ENCODE results near the gene DDIT3.

The DDIT3 gene

DNA sequence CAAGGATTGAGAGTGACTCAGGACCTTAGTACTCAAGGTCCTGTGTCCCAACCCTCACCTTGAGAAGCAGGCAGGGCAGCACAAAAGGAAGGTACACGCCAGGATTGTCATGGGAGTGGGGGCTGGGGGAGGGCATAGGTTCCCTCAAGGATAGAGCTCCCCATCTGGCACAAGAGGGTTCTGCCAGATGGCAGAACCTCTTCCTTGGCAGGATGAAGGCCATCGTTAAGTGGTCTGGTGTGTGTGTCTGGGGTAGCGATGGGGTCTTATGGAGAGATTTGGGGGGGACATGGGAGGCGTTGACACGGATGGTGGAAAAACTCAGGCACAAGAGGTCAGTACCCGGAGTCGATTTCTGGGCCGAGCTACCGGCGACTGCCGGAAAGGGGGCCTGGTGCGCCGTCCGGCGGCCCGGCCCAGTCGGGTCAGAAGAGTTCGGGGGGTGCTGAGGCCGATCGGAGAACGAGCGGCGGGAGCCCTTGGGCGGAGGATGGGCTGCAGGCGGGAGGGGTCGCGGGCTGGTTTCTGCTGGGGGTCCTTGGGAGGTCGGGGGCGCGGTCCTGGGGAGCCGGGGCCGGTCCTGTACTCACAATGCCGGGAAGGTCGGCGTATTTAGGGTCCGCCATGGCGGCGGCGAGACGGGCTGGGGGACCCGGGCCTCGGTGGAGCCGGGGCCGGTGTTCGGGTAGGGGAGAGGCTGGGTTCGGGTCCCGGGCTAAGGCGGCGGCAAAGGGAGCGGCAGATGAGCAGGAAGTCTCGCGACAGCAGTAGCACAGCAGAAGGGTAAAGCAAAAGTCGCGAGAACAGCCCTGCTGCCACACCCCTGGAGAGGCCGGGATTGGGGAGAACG, 26.3 kb upstream of the DDIT3 start, which contains the start of gene DCTN2:
Gene DCTN2 (minus strand): TSS at position 755 of the 850 bp plus-strand sequence. CDS start 129 bp downstream, at position 626.
- peak; percentile 95 for DNase-seq

DNA sequence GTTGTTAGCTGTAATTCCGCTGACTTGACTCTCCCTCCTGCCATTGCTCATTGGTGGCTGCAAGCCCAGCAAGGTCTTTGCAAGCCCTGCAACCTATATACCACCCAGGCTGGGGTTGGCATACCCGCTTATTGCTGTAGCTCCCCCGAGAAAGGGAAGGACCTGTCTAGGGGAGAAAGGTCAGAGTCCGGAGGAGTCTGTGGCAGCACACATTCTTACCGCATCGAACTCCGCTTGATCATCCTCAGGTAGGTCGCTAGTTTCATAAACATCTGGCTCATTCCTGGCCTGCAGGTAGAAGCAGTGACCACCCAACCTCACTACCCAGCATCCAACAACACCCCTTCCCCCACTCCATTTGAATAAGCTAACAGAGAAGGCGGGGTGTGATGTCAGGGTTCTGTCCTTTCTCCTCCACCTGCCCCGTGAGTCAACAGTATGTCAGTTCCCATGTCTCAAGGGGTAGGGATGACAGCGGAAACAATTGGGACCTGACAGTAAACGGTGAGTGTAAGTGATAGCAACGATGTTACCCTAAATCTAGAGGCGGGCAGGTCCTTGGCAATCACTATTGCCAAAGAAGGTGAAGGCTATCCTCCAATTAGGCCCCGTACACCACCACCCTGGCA, 25.6 kb upstream of the DDIT3 start:
- no peak for DNase-seq

DNA sequence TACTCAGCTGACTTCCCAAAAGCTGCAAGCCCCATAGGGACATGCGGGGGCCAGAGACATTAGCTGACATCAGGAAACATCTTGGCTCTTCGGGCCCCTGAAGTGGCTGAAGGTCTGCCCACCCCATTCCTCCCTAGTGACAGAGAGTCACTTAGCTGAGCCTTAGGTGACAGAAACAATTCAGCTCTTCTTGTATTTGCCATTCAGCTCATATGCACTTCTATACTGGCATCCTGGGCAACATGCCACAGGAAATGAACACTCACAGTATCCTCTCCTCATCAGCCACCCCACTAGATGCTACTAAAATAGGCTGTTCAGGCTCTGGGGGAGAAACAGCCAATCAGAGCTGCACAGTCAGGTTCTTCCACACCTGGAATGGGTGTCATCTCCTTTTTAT, 23.3 kb upstream of the DDIT3 start:
- DNase-seq = no peak

DNA sequence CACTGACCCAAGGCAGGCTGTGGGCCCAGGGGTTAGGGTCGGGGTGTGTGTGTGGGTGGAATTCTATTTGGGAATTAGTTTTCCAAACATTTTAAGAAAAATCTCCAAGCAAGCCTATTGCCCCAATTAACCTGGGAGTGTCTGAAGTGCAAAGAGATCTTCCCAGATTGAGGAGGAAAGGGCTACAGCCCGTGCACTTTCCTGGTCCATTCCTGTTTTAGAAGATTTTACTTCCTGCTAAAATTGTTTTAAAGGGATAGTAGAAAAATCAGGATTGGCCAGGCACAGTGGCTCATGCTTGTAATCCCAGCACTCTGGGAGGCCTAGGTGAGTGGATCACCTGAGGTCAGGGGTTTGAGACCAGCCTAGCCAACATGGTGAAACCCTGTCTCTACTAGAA, 21.4 kb upstream of the DDIT3 start:
- DNase-seq = no peak

DNA sequence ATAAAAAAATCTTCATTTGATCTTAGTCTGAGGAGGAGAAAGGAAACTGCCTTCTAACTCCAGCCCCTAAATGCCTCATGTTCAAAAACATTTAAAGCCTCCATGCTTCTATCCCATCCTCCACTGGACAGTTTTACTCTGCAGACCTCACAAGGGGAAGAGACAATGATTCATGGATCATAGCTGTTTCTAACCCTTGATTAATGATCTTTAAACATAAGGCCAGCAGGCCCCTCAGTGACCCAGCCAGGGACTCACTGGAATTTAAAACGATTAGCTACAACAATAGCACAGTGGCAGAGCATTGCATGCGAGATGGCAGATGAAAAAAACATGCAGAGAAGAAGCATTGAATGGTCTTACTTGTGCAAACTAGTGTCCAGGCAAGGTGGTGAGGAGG, 20.7 kb upstream of the DDIT3 start:
- DNase-seq = no peak

DNA sequence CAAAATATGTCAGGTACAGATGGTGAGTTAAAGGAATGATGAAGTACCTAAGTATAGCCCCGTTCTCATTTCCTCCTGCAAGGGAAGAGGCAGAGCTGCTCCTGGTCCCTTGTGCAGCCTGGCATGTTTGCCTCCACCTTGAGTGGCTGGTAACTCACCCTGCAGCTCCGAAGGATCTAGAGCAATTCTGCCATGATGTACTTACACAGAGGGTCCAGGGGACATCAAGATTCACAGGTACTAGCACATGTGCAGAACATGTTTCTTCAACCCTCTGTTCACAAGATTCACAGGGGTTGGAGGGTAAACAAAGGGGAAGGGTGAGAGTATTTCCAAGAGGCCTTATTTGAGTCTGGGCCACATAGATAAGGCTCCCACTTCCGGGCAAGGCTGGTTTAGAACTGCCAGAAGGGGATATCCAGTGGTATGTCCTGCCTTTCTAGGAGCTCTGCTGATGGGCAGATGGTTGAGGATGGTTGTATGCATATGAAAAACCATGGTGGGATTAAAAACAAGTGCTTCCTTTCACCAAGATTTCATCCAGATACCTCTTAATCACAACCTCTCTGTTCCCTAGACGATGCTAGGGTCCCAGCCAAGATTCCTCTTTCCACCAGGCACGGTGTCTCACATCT, 18.9 kb upstream of the DDIT3 start:
- no peak for DNase-seq

DNA sequence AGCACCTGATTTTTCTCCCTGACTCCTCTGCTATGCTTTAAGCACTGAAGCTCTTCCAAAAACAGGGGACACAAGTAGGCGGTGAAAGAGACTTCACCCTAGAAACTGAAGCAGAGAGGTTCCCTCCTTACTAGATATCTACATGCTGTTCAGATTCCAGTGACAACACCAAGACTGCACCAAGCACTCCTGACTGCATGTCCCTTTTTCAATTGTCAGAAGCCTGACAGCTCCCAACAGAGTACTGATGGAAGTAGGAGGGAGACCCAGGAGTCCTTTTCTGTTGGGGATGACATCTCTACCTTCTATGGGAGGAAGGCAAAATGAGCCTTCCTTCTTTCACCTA, 16.3 kb upstream of the DDIT3 start:
- no peak for DNase-seq

DNA sequence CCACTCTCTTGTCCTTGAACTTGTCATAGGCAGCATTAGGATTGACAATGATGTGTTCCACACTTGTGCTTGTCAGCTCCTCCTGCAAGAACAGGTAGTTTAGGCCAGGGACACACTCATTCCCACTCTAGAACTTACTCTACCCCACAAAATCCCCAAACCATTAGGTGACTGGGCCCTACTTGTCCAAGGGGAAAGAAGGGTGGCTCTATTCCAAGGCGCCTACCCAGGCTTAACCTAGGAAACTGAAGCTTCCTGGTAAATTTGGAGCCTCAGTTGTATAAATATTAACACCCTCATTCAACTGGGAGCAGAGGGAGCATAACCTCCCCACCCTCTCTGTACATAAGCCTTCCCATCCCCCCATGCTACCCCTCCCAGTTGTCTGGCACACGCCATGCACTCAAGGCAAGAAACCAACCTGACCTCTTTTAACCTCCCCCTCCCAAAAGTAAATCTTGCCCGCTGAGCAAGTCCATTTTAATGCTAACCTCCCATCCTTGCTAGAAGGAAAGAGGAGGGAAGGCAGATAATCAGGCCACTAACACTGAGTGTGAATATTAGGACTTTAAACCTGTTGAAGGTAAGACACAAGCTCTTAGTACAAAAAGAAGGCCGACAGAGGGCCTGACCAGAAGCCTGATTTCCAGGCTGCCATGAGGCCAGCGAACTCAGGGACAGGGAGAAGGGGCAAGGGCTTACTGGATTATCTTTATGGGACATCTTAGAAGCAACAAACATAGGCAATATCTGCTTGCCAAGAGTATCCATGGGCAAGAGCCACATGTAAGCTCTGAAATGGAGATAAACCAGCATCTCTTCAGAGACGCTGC, 15.7 kb upstream of the DDIT3 start:
- DNase-seq = no peak

DNA sequence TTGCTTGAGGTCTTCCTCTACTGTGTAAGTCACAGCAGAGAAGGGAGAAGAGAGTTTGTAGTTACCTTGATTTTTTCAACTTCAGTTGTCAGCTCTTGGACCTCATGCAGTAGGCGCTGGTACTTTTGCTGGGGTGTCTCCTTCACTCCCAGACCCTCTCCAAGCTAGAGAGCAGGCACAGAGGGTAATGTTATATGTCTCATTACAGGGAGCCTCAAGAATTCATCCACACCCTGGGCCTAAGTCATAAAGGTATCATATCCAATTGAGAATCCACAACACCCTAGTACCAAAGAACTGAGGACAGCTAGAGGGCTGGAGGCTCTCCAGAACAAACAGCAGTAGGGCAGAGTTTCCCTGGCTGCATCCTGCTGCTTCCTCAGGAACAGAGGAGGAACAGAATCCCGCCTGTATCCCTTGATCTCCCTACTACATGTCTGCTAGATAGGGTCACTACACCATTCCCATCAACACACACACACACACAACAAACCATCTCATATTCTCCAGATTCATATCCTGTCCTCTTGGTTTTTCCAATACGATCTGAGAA, 14.8 kb upstream of the DDIT3 start:
- no peak for DNase-seq

DNA sequence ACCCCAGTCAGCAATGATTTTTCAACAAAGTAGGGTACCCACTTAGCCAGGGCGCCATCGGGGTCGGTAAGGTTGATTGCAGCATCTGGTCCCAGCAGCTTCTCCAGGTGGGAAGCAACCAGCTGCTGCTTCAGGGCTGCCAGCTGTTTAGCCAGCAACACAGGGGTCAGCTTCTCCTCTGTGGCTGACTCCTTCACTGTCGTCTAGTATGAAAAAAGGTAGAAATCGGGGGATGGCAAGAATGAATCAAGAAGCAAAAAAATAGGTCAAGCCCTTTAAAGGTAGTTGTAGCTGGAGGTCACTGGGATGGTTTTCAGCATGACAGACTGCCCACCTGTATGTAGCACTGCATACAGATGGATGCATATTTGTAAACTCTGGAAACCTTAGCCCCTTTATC, 13.9 kb upstream of the DDIT3 start:
- DNase-seq = no peak

DNA sequence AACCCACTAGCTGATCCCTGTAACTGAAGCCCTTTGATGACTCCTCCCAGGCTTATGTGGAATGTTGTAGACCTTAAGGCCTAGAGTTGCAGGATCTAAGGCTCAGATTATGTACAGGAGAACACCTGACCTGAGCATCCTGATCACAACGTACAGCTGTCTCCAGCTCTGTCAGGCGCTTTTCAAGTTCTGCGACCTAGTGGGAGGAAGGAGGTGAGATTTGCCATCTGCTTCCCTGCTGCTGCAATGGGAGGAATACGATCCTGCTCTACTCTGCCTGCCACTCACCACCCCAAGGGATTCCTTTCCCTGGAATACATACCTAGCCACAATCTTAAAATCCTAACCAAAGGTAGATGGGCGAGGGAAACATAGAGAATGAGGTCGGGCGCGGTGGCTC, 12.8 kb upstream of the DDIT3 start:
- no peak for DNase-seq

DNA sequence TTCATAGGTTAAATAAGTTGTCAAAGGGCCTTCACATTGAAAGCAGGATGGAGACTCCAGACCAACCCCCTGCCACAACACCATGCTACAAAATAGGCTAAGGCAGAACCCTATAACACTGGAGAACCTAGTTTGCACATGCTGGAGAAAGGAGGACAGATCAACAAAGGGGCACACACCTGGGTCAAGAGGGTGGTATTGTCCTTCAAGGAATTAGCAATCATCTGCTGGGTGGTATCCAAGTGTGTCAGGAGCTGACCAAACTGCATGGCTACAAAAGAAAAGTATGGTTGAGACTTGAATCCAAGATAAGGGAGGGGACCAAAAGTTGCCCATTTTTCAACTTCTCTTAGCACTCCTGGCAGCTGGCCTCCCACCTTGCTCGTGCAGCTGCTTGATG, 11.5 kb upstream of the DDIT3 start:
- no peak for DNase-seq

DNA sequence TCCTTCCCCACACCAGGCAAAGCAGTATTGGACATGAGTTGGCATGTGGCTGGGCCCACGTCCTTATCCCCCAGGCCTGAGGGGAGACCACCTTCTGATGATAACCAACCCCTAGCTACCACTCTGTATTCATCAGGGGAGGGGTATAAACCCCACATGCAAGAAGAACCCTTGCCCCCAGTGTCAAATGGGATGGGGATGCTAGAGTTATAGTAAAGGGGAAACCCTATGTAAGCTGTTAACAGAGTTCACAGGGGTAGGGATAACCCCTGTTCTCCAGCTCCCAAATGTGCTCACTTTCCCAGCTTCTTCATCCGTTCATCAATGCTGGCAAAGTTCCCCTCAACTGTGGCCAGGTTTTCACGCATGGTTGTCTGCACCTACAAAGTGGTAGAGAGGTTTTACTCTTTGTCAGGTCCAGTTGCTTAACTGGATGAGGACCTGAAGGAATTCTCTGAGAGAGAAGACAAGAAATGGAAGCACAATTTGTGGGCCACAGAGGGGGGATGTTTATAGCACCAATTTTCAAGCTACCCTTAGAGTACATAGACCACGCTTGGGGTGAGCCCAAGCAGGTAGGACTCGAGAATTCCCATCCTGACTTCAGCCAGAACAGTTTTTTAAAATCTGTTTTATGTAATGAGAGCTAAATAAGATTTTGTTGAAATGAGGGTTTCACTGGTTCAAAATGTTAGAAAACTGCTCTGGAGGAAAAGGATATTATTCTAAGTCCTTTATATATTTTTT, 10.3 kb upstream of the DDIT3 start:
- DNase-seq = no peak

DNA sequence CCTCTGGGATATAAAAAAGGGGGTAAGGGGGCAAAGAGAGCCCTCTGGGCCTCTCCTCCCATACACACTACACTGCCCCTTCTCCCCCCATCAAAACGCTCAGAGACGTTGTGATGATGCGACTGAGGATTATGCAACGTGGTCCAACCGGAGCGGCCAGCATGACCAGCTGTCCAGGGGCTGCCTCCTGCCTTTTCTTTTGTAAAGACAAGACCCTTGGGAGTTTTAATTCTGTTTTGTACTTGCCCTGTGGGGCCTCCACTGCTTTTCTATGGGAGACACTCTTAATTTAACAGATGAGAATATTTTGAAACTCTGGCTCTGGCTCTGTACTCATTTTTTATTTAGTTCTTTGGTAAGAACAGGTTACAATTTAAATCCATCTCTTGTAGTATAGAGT, 9.5 kb upstream of the DDIT3 start:
- DNase-seq = no peak

DNA sequence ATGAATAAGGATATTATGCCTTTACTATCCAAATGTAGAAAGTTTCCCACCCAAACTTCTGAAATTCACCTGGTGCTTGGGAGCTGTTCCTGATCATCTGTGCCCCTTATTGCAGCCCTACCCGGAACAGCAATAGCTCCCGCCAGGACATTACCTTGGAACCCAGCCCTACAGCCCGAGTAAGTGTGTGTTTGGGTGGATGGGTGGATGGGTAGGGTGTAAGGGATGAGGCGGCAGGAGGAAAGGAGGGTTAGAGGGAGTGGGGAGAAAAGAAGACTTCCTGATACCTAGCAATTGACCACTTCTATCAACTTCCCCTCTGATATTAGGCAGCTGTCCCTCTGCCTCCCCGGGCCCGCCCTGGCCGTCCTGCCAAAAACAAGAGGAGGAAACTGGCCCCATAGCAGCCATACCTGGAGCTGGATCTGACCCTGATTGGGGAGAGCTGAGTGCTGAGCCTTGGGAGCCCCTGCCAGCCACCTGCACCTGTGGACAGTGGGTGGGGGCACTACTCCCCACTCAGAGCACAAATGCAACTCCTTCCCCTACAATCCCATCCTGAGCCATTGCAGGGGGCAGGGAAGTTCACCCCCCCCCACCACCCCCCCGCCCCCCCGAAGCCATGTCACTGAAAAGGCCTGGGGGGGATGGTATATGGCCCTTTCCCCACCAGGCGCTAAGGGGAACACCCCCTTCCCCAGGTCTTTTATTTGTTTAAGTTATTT, 8.7 kb upstream of the DDIT3 start:
- DNase-seq = no peak

DNA sequence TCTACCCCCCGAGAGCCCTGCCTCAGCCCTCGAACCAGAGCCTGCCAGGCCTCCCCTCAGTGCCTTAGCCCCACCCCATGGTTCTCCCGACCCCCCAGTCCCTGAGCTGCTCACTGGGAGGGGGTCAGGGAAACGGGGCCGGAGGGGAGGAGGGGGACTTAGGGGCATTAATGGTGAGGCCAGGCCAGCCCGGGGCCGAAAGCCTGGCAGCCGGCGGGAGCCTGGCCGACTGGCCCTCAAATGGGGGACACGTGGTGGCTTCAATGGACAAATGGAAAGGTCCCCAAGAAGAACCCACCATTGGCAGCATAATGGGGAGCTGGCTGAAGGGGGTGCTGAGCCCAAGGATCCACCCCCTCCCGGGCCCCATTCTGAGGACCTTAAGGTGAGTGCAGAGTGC, 7.9 kb upstream of the DDIT3 start:
- no peak for DNase-seq

DNA sequence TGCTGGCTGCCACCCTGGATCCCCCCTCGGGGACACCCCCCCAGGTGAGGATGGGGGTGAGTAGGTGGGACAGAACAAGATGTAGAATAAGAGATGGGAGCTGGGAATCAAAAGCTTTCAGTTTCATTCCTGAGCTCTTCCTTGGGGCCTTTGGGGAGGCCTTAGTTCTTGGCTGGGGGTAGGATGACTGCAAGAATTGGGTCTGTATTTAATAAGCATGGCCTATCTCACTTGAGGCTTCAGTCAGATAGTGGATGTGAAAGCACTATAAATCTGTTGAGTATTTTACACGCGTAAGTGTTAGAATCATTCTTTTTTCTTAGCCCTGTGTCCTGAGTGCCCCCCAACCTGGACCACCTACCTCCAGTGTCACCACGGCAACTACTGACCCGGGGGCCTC, 6.9 kb upstream of the DDIT3 start:
- no peak for DNase-seq

DNA sequence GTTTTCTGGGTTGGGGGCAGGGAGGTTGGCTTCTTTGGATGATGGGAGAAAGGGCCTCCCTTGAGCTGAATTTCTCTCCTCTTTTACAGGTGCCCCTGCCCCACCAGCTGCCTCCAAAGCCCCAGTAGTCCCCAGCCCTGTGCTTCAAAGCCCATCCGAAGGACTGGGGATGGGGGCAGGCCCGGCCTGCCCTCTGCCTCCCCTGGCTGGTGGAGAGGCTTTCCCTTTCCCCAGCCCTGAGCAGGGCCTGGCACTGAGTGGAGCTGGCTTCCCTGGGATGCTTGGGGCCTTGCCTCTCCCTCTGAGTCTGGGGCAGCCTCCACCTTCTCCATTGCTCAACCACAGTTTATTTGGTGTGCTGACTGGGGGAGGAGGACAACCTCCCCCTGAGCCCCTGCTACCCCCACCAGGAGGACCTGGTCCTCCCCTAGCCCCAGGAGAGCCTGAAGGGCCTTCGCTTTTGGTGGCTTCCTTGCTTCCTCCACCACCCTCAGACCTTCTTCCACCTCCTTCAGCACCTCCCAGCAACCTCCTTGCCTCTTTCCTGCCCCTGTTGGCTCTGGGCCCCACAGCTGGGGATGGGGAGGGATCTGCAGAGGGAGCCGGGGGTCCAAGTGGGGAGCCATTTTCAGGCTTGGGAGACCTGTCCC, 6.3 kb upstream of the DDIT3 start:
- no peak for DNase-seq

DNA sequence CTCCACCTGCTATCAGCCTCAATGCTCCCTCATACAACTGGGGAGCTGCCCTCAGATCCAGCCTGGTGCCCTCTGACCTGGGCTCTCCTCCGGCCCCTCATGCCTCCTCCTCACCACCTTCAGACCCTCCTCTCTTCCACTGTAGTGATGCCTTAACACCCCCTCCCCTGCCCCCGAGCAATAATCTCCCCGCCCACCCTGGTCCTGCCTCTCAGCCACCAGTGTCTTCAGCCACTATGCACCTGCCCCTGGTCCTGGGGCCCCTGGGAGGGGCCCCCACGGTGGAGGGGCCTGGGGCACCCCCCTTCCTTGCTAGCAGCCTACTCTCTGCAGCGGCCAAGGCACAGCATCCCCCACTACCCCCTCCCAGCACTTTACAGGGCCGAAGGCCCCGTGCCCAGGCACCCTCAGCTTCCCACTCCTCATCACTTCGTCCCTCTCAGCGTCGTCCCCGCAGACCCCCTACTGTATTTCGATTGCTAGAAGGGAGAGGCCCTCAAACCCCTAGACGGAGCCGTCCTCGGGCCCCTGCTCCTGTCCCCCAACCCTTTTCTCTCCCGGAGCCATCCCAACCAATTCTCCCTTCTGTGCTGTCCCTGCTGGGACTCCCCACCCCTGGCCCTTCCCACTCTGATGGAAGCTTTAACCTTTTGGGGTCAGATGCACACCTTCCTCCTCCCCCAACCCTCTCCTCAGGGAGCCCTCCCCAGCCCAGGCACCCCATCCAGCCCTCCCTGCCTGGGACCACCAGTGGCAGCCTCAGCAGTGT, 5.5 kb upstream of the DDIT3 start:
- no peak for DNase-seq

Data from SIG-M5 (cell line).